NCI-H2171 (cell line): ENCODE data around the gene FLRT1.

ENCODE experiments used
- DNase-seq: peaks from one replicate; lab custom pipeline; 2025; lab: John Stamatoyannopoulos, UW

FLRT1 gene

DNA sequence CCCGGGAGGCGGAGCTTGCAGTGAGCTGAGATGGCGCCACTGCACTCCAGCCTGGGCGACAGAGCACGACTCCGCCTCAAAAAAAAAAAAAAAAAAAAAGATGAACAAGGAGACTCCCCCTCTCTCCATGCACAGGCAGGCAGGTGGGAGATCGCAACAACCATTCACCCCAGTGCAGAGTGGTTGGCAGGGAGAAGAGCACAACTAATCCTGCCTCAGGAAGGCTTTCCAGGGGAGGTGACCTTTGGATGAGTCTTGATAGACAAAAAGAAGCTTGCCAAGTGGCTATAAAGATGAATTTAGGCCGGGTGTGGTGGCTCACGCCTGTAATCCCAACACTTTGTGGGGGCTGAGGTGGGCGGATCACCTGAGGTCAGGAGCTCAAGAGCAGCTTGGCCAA lies 30.0 kb downstream of the FLRT1 start:
- DNase-seq = no peak

DNA sequence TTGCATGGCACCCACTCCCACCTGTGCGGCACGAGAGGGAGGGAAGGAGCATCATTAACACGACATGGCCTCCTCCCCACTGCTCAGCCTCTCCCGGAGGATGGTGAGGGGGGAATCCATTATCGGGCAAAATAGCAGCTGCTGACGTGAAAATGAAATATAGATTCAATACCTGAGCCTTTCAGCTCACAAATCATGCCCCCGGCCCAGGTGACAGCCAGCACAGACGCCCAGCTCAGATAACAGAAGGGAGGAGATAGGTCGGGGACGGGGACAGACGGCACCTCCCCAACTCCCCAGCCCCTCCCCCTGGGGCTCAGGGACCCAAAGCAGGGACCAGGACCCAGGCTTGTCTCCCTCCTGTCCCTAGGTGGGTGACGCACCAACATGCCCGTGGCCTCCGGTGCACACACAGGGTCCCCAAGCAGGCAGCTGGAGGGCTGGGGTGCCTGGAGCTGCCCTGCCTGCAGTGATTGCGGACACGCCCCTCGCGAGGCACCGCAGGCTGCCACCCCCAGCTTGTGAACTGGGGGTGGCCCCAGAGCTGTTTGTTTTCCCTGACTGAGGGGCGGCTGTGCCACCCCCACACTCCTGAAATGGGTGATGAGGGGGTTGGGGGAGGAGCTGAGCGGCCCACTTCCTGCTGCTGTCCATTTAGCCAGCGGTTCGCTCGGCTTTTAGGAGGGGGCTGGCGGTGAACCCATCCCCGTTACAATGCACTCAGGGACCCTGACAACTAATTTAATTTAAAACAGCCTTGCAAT lies 31.7 kb downstream of the FLRT1 start:
- DNase-seq = peak; percentile 94

DNA sequence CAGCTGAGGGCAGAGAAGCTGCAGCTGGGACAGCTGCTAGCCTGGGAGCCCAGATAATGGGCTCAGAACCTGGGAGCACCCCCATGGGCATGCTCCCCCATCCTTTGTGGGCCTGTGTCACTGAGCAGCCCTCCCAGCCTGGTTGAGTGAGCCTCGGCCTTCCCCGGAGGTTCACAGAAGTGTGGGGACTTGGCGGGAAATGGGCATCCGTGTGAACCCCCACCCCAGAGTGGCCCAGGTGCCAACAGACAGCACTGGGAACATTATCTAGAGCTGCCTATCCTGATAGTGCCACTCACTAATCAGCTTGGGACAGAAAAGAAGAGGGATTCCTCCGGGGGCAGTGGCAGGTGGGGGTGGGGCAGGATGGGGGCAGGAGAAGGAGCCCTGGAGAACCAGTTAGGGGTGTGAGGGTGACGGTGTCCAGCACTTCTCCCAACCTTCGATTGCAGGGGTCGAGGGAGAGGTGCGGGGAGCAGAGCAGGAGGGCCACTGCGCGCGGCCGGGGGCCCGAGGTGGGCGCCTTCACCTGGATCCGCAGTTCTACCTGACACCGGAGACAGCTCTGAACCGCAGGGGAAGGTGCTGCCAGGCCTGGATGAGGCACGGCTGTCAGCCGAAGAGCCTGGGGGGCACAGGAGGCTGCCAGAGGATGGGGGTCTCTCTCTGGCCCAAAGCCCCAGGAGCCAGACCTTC lies 33.1 kb downstream of the FLRT1 start:
- no peak for DNase-seq

DNA sequence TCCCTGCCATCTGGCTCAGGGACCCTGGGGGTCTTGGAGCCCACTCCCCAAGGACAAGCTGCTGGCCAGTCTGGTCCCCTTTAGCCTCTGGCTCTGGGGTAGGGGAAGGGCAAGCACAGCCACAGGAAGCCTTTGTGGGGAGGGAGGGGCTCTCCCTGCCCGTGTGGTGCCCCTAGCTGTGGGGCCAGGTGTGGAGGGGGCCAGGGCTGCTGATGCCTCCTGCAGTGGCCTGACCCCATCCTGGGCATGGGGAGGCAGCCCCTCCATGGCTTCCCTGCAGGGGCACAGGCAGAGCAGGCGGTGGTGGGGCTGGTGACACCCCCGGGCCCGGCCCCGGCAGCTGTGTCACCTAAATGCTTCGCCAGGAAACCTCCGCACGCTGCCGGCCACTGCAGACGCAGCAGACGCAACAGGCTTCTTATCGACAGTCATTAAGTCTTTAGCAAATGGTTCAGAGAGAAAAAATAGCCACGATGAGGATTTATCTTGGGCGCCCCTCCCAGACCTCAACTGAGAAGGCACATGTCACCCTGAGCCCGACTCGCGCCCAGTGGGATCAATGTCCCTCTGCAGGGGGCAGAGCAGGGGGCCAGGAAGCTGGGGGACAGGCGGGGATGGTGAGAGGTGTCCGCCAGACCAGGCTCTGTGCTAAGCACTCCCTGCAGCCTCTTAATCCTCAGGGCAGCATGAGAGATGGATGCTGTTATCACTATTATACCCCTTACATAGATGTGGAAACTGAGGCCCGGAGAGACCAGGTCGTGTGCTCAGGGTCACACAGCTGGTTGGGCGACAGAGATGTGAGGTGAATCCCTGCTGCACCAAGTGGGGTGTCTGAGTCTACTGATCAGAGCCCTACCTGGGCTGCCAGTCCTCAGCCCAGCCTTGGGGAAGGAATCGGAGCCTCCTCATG lies 33.9 kb downstream of the FLRT1 start:
- DNase-seq = no peak

DNA sequence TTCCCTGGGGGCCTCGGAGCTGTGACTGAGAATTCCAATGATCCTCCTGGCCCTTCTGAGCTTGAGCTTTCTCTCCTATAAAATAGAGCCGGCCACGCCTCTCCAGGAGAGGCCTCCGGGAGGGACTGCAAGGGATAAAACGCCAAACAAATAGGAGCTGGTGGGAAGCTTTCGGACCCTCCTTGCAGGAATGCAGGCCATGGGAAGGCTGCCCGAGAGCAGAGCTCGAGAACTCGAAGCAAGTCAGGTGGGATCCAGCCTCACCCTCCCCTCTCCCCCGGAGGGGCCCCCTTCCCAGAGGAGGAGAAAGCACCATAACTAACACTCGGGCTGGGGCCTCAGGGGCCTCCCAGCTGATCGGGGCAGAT lies 34.6 kb downstream of the FLRT1 start:
- peak; percentile 49 for DNase-seq

DNA sequence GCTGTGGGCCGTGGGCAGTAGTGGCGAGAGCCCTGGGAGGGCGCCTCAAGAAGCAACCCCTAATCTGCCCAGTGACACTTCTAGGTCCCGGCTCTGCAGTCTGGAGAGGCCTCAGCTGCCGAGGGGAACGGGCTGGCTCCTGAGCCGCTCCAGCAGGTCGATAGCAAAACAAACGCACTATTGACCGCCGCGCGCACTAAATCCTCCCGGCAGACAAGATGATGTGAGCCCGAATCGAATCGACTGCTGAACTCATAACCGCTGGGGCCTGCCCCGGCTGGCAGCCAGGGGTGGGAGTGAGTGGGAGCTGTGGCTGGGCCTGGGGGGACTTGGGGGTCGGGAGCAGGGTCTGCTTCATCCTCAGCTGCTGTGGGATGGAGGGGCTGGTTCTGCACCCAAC lies 36.1 kb downstream of the FLRT1 start:
- no peak for DNase-seq

DNA sequence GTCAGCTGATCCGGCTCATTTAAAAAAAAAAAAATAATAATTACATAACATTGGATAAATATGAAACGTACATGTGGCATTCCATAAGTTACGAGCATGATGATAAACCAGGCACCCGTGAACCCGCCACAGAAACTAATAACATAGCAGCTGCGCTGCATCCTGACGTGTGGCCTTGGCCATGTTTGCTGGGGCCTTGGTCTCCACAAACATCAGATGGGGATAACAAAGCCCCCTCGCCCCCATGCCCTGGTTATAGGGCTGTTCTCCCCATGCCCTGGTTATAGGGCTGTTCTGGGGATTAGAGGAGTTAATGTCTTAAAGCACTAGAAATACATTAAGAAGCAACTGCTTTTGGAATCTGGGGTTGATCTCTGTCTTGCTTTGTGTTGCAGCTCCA lies 36.7 kb downstream of the FLRT1 start:
- DNase-seq = no peak

DNA sequence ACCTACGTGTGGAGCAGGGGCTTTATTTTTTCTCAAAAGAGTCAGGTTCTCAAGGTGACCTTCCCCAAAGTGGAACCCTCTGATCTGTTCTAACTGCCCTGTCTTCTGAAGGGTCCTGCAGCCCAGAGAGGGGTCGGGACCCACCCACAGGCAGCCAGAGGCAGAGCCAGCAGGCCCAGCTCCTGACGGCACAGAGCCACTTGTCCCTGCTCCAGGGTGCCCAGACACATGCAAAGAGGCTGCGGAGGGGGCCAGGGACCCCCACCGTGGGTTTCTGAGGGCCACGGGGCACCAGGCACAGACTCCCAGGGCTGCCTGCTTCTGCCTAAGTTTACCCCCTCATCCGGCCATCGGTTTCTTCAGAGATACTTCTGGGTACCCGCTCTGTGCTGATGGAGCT lies 37.1 kb downstream of the FLRT1 start:
- DNase-seq = no peak

DNA sequence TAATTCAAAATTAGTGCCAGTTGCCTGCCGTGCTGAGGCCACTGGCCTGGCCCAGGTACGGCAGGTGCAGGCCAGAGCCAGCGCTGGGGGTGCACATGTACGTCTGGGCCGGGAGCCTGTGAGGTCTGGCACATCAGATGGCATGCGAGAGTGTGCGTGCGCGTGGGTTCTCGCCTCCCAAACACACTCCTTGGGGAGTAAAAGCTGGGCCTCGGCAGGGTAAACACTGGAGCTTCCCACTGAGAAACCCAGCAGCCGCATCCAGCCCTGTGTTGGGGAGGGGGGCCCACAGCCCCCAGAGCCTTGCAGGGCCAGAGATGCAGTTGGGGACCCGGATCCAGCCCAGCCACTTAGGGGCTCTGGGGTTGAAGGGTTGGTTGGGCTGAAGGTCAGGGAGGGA lies 37.8 kb downstream of the FLRT1 start:
- DNase-seq = no peak

DNA sequence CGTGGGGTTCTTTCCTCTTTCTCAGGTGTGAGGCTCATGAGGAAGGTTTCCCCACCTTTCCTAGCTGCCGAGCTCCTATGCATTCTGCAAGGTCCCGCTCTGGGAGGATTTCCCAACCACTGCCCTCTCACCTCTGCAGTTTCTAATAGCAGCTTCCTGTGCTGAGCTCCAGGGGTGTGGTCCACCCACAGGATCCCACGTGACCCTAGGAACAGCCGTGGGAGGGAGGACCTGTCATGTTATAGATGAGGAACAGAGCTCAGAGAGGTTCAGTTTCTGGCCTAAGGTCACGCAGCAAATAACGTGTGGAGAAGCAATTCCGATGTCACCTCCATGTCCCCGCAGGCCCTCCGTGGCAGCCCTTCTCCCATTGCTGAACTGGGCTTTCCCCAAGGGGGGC lies 38.5 kb downstream of the FLRT1 start:
- no peak for DNase-seq

DNA sequence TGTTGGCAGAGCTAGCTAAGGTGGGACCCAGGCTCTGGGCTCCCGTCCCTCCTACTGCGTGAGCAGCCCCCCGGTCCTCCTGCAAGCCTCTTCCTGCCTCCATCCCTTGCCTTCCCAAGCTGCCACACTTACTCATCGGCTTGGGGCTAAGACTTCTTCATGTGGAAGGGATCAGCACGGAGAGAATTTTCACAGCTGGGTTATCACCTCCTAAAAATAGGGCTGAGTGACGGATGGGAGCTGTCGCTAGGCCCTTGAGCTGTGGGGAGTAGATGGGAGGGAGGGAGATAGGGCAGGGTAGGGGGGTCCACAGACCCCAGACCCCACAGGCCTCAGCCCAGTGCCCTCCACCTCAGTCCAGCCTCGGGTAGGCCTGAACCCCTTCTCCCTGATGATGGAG lies 41.0 kb downstream of the FLRT1 start:
- DNase-seq = no peak

DNA sequence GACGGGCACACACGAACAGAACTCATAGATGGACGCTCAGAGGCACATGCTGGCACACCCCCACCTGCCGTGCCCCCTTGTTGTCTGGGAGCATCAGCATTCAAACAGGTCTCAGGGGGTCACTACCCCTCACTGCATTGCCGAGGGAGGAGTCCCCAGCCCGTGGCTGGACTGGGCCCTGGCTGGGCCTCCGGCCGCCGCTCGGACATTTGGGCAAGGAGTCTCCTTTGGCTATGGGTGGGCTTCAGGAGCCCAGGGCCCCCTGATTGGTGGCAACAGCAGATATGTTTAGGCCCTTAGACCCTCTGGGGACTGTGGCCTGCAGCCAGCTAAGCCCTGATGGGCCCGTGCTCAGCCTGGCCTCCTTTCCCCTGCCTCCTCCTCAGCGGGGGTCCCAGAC lies 41.9 kb downstream of the FLRT1 start:
- DNase-seq = no peak

DNA sequence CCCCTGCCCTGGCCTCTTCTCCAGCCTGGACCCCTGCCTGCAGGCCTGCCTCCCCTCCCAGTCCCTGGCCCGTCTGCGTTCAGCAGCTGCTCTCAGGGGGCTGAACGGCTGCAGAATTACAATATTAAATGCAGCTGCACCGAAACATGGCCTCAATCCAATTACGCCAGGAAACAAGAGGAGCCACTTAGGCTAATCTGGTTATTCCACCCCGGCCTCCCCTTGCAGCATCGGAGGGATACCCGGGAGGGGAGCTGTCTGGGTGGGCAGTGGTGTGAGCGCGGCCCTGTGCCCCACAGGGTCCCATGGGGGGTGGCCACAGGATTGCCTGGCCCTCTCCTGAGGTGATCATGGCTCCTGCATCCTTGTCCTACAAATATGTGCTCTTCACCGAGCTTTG lies 42.6 kb downstream of the FLRT1 start:
- no peak for DNase-seq

DNA sequence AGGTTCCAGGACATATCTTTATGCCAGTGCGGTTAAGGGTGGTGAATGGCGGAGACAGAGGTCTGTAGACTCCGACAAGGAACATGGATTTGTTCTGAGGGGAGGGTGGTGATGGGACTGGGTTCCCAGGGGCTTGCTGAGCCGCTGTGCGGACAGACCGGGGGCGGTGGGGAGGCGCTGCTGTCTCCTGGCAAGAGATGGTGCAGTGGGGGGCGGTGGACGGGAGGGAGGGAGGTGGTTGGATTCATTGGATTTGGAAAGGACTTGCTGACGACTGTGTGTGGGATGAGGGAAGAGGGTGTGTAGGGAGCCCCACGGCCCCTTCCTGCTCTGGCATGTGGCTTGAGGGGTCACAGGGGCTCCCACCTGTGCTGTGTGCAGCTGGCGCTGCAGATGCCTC lies 43.2 kb downstream of the FLRT1 start:
- DNase-seq = no peak

DNA sequence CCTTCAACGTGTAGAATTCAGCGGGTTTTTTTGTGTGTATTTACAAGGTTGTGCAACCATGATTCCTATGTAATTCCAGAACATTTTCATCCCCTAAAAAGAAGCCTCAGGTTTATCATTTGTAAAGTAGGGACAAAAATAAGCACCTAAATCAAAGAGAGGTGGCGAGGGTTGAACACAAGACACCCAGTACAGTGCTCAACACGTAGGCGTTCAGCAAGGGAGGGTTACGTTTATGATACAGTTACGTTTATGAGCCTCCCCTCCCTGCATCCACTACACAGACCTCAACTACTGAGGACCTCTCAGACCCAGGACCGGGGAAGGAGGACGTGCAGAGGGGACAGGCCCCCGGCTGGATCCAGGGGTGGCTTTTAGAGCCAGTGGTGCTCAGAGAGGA lies 44.7 kb downstream of the FLRT1 start:
- no peak for DNase-seq

DNA sequence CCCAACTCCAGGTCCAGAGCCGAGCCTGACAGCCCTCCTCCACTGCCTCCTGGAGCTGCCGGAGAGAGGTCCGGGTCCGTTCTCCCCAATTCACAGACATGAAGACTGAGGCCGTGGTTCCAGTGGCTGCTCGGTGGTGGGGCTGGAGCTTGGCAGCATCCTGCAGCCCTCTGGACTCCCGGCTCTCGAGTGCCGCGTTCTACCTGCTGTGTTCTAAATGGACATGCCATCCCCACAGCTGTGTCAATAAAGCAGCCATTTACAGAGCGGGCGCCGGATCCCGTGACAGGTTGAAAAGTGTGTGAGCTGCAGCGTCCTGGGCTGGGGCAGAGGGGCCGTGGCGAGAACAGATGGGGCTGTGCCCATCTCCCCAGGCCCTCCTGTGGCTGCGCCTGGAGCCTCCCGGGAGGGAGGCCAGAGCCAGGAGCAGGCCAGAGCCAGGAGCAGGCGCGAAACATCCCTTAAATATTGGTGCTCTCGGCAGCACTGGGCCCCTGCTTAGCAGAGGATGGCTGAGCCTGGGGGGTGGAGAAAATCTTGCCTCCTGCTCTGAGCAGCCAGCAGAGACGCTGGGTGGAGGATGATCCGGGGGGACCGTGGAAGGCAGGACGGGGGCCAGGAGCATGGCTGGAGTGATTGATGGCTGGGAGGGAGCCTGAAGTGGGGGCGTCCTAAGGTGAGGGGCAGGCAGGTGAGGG lies 46.2 kb downstream of the FLRT1 start:
- DNase-seq = no peak

DNA sequence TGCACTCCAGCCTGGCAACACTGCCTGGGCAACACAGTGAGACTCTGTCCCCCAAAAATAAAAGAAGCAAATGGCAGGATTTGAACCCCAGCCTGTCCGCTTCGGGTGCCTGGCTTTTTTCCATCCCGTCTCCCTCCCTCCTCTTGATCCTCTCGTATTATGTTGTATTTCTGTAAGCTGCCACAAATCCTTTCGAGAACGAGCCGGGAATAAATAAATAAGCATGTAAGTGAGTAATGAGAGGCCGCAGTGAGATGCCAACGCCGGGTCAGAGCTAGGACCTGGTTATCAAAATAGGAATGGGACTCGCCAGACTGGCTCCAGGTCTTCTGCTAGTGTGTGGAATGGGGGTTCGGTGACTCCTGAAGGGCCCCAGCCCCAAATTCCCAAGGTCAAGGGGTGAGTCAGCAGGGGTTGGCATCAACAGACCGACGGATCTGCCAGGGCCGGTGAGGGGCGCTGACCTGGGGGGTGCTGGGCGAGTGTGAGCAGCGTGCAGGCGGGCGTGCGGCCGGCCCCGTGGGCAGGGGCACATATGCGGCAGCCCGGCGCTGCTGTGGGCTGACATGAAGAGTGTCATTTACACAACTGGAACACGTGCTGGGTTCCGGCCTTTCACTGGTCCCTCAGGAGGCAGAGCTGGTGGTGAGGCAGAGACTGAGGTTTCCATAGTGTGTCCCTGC lies 47.8 kb downstream of the FLRT1 start:
- no peak for DNase-seq

DNA sequence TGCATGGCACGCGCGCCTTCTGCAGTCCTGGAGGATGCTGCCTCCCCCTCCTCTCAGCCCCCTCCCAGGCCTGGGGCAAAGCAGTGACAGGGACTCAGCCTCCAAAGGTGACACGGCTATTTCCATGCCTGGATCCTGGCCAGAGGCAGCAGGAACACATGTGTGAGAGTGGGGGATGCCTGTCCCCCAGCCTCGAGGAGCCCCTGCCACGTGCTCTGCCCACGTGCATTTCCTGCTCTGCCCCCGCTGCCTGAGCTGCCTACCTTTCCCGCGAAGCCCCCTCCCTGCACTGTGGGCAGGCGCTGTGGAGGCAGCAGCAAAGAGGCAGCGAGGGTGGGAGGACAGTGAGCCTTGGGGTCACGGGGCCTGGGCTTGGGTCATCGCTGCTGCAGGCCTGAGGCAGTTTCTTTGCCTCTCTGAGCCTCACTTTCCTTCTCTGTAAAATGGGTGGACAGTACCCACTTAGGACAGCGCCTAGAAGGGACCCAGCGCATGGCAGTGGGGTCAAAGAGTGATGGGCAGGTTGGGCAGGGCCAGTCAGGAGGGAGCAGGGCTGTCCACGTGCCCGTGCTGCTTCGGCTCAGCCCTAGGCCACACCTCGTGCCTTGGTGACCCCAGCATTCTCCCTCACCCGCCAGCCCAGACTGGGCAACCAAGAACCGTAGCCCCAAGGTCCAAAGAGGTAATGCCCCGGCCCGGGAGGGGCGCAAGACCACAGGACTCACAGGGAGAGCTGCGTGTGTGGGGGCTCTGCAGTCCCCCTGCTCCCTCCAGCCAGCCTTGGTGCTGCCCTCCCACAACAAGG lies 48.6 kb downstream of the FLRT1 start:
- no peak for DNase-seq

DNA sequence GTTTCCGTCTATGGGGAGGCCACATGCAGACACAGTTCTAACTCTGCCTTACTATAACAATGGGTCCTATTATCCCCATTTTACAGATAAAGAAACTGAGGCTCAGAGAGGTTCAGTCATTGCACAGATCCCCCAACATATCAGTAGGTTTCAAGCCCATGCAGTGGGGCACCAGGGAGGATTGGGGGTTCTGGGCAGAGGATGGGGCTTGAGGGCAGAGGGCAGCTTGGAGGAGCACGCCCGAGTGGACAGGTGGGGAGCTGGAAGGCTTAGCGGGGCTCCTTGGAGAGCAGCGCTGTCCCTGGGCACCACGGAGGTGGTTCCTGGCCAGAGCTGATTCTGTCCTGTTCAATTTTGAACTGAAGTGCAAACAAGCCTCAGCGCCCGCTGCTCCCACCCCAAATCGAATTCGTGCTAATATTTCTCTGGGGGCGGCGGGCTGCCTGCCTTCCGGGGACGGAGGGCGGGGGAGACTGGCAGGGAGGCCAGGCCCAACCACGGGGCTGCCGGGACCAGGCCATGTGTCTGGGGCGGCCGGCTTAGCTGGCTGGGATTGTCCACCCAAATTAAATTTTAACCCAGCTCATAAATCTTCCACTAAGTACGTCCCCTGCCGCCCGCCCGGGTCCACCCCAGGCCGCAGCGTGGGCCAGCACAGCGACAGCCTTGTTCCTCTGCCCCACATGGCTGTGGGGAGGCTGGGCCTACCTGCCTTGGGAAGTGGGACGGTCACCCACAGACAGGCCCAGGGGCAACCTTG lies 49.4 kb downstream of the FLRT1 start:
- DNase-seq = no peak
